Measurements from ENCODE around the gene GABRB1. TPM values are rescaled to one million over a fixed set of nuclear protein-coding genes. Genes with fewer than 3 reads are reported as not detected.

GABRB1 gene
- total RNA-seq, 1 donor from 2014 or later = 10.7 TPM

Other genes with a start within 250 kb of the GABRB1 start
- gene COX7B2, start 122.3 kb upstream of the GABRB1 start, total RNA-seq = not detected
- 65.5 TPM for gene GABRA4, start 38.0 kb upstream of the GABRB1 start, total RNA-seq